SK-N-MC (cell line): ENCODE results near the gene ADCK1.

Experiments used
- EZH2 ChIP-seq: fragments of 200-600 bp; sonication (generic); IDR thresholded peaks from one replicate; pipeline ENCODE4 v1.6.1; 2017; ENCODE audit warnings: antibody characterized with exemption
- POLR2AphosphoS5 ChIP-seq: IDR thresholded peaks from 2 replicates; pipeline ENCODE4 v1.6.1; 2012; ENCODE audit warnings: mild to moderate bottlenecking, low read depth, low read length, borderline replicate concordance

DNA sequence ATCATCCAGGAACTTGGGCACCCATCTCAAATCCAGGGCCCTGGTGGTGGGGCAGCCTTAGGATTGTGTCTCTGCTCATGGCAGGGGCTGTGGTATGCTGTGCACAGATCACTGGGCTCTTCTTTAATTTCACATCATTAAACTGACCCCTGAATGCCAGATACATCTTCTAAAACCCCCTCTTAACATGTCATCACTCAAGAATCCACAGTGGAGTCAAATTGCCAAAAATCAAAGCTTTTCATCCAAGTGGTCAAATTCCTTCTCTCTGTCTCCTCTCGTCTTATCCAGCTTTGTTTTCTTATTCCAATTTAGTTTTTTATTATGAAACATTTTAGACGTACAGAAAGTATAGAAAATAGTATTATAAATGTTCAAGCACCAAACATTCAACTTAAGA is 97.5 kb downstream of the ADCK1 start:
- no peak for TF ChIP-seq POLR2AphosphoS5
- no peak for TF ChIP-seq EZH2
